K562 (cell line): ENCODE results near the gene ZBTB16. TPM values are rescaled to one million over a fixed set of nuclear protein-coding genes. Genes with fewer than 3 reads are reported as not detected.

Experiments used
- ATAC-seq: fragments of 200-7000 bp; cut with Tn5 transposase; 3 replicates; pipeline ENCODE4 v1.9.1; 2020; ENCODE audit warnings: moderate library complexity
- BruUV-seq: library from RNA; stranded (reverse); fragments of 400-500 nt; replicated peaks from 2 replicates; lab custom pipeline; 2021; lab: Mats Ljungman, UMichigan
- CTCF ChIA-PET: fragments of 300-600 bp; formaldehyde crosslinking; extraction: SDS; loops from one replicate; lab custom pipeline; 2021; ENCODE audit warnings: low intra/inter-chr PET ratio; lab: Yijun Ruan, JAX
- POLR2A ChIA-PET: fragments of 300-600, 350-650 bp; sonication (Branson Sonifier 250); formaldehyde crosslinking; extraction: SDS; loops from one replicate; lab custom pipeline; 2021; ENCODE audit warnings: antibody characterized with exemption, inconsistent platforms; lab: Yijun Ruan, JAX
- DNase-seq, 4 experiments: peaks; one replicate each; pipeline versions ENCODE4 v3.0.0 to v3.0.0-alpha.2; 2011 to 2018; ENCODE audit warnings: low spot score in 3 of 4, mixed read lengths in 3 of 4; ENCODE audit errors: extremely low read depth in 1 of 4
- FAIRE-seq: peaks from 2 replicates; lab custom pipeline; 2011; peaks lifted over from hg19 to GRCh38; lab: Jason Lieb, UNC
- H2AFZ ChIP-seq: 2 replicates; pipeline ENCODE4 v1.6.0; 2011; ENCODE audit warnings: low read depth, low read length, control low read depth, inconsistent platforms
- H3K27ac ChIP-seq: fragments of 200-600 bp; 3 replicates; pipeline ENCODE4 v1.8.0; 2011; ENCODE audit warnings: low read depth, mild to moderate bottlenecking, control low read depth, inconsistent platforms, low read length, moderate library complexity, mixed read lengths; ENCODE audit errors: extremely low read depth
- H3K27me3 ChIP-seq, 2 experiments: fragments of 300-600 bp in 1 of 2; 2 replicates in 1 of 2; 3 replicates in 1 of 2; pipeline versions ENCODE4 v1.6.0 to v1.8.0; 2011; ENCODE audit warnings: inconsistent platforms in 2 of 2, low read length in 2 of 2, mild to moderate bottlenecking in 1 of 2, mixed read lengths in 1 of 2, moderate library complexity in 1 of 2; ENCODE audit not compliant: control insufficient read depth in 2 of 2, insufficient read depth in 2 of 2
- H3K36me3 ChIP-seq: fragments of 300-600 bp; 3 replicates; pipeline ENCODE4 v1.8.0; 2011; ENCODE audit warnings: mild to moderate bottlenecking, low read length, inconsistent platforms; ENCODE audit not compliant: control insufficient read depth, insufficient read depth
- H3K4me1 ChIP-seq, 2 experiments: fragments of 200-600 bp in 1 of 2; replicated peaks in 1 of 2; 2 replicates in 1 of 2; 3 replicates in 1 of 2; pipeline versions ENCODE4 v1.5.1 to v1.8.0; 2011; ENCODE audit warnings: inconsistent platforms in 2 of 2, low read length in 2 of 2, mild to moderate bottlenecking in 1 of 2, mixed read lengths in 1 of 2, moderate library complexity in 1 of 2; ENCODE audit not compliant: control insufficient read depth in 2 of 2, insufficient read depth in 2 of 2
- H3K4me2 ChIP-seq: 2 replicates; pipeline ENCODE4 v1.6.1; 2011; ENCODE audit warnings: low read length, control low read depth, inconsistent platforms, mixed read lengths; ENCODE audit not compliant: insufficient read depth
- H3K4me3 ChIP-seq: fragments of 200-600 bp; sonication (generic), shearing (Covaris generic); 2 replicates; pipeline ENCODE4 v1.5.1; 2016; ENCODE audit warnings: control low read depth, inconsistent platforms
- H3K79me2 ChIP-seq: fragments of 200-600 bp; 3 replicates; pipeline ENCODE4 v1.8.0; 2011; ENCODE audit warnings: low read length, inconsistent platforms; ENCODE audit not compliant: control insufficient read depth, insufficient read depth
- H3K9ac ChIP-seq, 2 experiments: 2 replicates each; pipeline versions ENCODE4 v1.6.0 to v1.6.1; 2011; ENCODE audit warnings: low read depth in 2 of 2, low read length in 2 of 2, control low read depth in 1 of 2, inconsistent platforms in 1 of 2, mild to moderate bottlenecking in 1 of 2, mixed read lengths in 1 of 2; ENCODE audit not compliant: insufficient read depth in 1 of 2
- H3K9me1 ChIP-seq: one replicate; pipeline ENCODE4 v1.6.0; 2011; ENCODE audit warnings: inconsistent platforms, mild to moderate bottlenecking, low read length, moderate library complexity; ENCODE audit not compliant: control insufficient read depth, insufficient read depth
- H3K9me3 ChIP-seq: replicated peaks from 2 replicates; pipeline ENCODE4 v1.5.1; 2011; ENCODE audit warnings: low read depth, low read length, inconsistent platforms; ENCODE audit not compliant: control insufficient read depth, insufficient read depth
- H4K20me1 ChIP-seq: replicated peaks from 2 replicates; pipeline ENCODE4 v1.6.1; 2011; ENCODE audit warnings: low read length, inconsistent platforms, mixed read lengths; ENCODE audit not compliant: control insufficient read depth, insufficient read depth
- DEAF1 ChIP-seq: fragments of 450-650 bp; formaldehyde crosslinking; IDR thresholded peaks from 2 replicates; pipeline ENCODE4 v1.4.0; 2020; ENCODE audit warnings: mild to moderate bottlenecking, moderate library complexity
- KDM4B ChIP-seq, 2 experiments: fragments of 450-650 bp in 1 of 2; sonication (generic) in 1 of 2; IDR thresholded peaks; 2 replicates each; pipeline ENCODE4 v1.6.1; 2016 to 2017; ENCODE audit warnings: borderline replicate concordance in 2 of 2, antibody characterized with exemption in 1 of 2, low read depth in 1 of 2, mild to moderate bottlenecking in 1 of 2
- MTA2 ChIP-seq: fragments of 450-650 bp; IDR thresholded peaks from 2 replicates; pipeline ENCODE4 v1.6.1; 2016; ENCODE audit warnings: low read depth
- MYNN ChIP-seq, 2 experiments: sonication (generic); formaldehyde crosslinking in 1 of 2; IDR thresholded peaks; 2 replicates each; pipeline versions ENCODE4 v1.5.0 to v1.6.1; 2016 to 2020; ENCODE audit warnings: antibody characterized with exemption in 1 of 2, missing genetic modification reagents in 1 of 2
- PCBP1 ChIP-seq: fragments of 200-400 bp; formaldehyde crosslinking; IDR thresholded peaks from 2 replicates; pipeline ENCODE4 v1.6.1; 2018; ENCODE audit warnings: mild to moderate bottlenecking, low read depth, low read length; ENCODE audit not compliant: poor library complexity, severe bottlenecking
- PHB2 ChIP-seq: fragments of 450-650 bp; IDR thresholded peaks from 2 replicates; pipeline ENCODE4 v1.6.1; 2017; ENCODE audit warnings: low read depth
- SMAD3 ChIP-seq: fragments of 450-650 bp; formaldehyde crosslinking; conservative IDR thresholded peaks from 2 replicates; pipeline ENCODE4 v1.4.0; 2020; ENCODE audit warnings: mild to moderate bottlenecking
- SMARCA5 ChIP-seq: fragments of 450-650 bp; IDR thresholded peaks from 2 replicates; pipeline ENCODE4 v1.6.1; 2016
- TAF7 ChIP-seq: fragments of 450-650 bp; IDR thresholded peaks from 2 replicates; pipeline ENCODE4 v1.6.1; 2016; ENCODE audit warnings: missing genetic modification characterization, missing compliant biosample characterization
- TRIM25 ChIP-seq: fragments of 450-650 bp; IDR thresholded peaks from 2 replicates; pipeline ENCODE4 v1.7.0; 2016; ENCODE audit warnings: borderline replicate concordance
- ZNF184 ChIP-seq: sonication (generic); formaldehyde crosslinking; IDR thresholded peaks from 2 replicates; pipeline ENCODE4 v1.5.0; 2020; ENCODE audit warnings: missing genetic modification reagents
- ZNF263 ChIP-seq: sonication (generic); formaldehyde crosslinking; IDR thresholded peaks from 2 replicates; pipeline ENCODE4 v1.8.0; 2022; ENCODE audit warnings: mild to moderate bottlenecking, missing genetic modification reagents, borderline replicate concordance
- ZNF583 ChIP-seq: fragments of 250-450 bp; sonication (Bioruptor Pico); IDR thresholded peaks from 2 replicates; pipeline ENCODE4 v1.4.0; 2020
- ZNF778 ChIP-seq: fragments of 450-650 bp; formaldehyde crosslinking; IDR thresholded peaks from 2 replicates; pipeline ENCODE4 v1.4.0; 2020; ENCODE audit warnings: mild to moderate bottlenecking, moderate library complexity
- WGBS: fragments of 100-300 bp; shearing (Covaris generic); methylation state at CpG from one replicate; pipeline ENCODE4 v1.1.6; 2016; ENCODE audit warnings: low coverage, mixed read lengths; ENCODE audit not compliant: insufficient coverage; ENCODE audit errors: missing lambda C conversion rate; 5-methylcytosine and 5-hydroxymethylcytosine counted together
- in situ Hi-C: fragments of 300-500 bp; cut with MboI; formaldehyde crosslinking; loops from 4 replicates; pipeline ENCODE4 v1.15.0; 2018; ENCODE audit warnings: inconsistent platforms, mixed read lengths
- intact Hi-C: fragments of 100-400 bp; cut with micrococcal nuclease; formaldehyde crosslinking; loops from 2 replicates; pipeline ENCODE4 v1.14.2; 2022
- polyA plus RNA-seq, 8 experiments: library from polyadenylated mRNA; depleted of rRNA in 4 of 8; stranded (reverse) in 5 of 8; unstranded in 3 of 8; fragments of >200 nt; fragmentation: Nextera tagmentation in 2 of 8; fragmentation: Illumina TruSeq in 1 of 8; extraction: Ambion mirVana in 2 of 8; extraction: Trizol in 1 of 8; gene quantifications; 2 replicates each; pipeline versions ENCODE4 v1.2.1 to v1.2.3, GENCODE V29; 2011 to 2014; ENCODE audit warnings: inconsistent platforms in 1 of 8, missing spikeins in 1 of 8
- total RNA-seq, 7 experiments: library from RNA; depleted of rRNA in 6 of 7; stranded (reverse); fragments of >200 nt in 6 of 7; fragmentation: Illumina TruSeq in 2 of 7; extraction: Trizol in 2 of 7; gene quantifications; 2 replicates each; pipeline versions ENCODE4 v1.2.1 to v1.2.3, GENCODE V29; 2011 to 2021; ENCODE audit warnings: low replicate concordance in 1 of 7

ZBTB16 gene
- total and polyA plus RNA-seq, 9 of the 15 experiments (the other 6 are each of a cell fraction or from before 2014, with no cell fraction given) = 0.06 to 0.40 (median 0.24) TPM; not detected in 4

GRCh38 chr11:114129699-114130098, 70.2 kb downstream of the ZBTB16 start:
- no peak overlapping the region for H2AFZ ChIP-seq
- CTCF ChIA-PET = no interaction called here
- no TSS peak for BruUV-seq
- H3K27ac ChIP-seq = no peak overlapping the region
- in situ Hi-C loops = no loop called here
- no peak for ATAC-seq
- H3K36me3 ChIP-seq = no peaks in the 10 kb centered on the region
- POLR2A ChIA-PET = no interaction called here
- H3K9me1 ChIP-seq = no peaks in the 10 kb centered on the region
- no peak for FAIRE-seq
- H3K4me2 ChIP-seq = no peak overlapping the region
- H3K4me1 ChIP-seq = no peaks in the 10 kb centered on the region
- DNase-seq = no peak
- H3K4me3 ChIP-seq = no peak overlapping the region
- no peaks in the 10 kb centered on the region for H3K9me3 ChIP-seq
- 42% methylated on average over 8 of the region's 8 CpGs for WGBS
- TF ChIP-seq PHB2 (no peak), TAF7 (tag) (no peak), MTA2 (no peak)
- H3K9ac ChIP-seq = no peak overlapping the region
- no peaks in the 10 kb centered on the region for H4K20me1 ChIP-seq
- peaks cover 36 to 76% of the 10 kb centered on the region in 2 experiments for H3K27me3 ChIP-seq
- intact Hi-C loops = no loop called here
- no peaks in the 10 kb centered on the region for H3K79me2 ChIP-seq

- POLR2A ChIA-PET = no interaction called here
- no peak for TF ChIP-seq ZNF583 (CRISPR knock-in tag)
- TF ChIP-seq KDM4B (IDR thresholded peaks at IDR 0.05; ENCODE audit: borderline replicate concordance in 2 of 2, low read depth in 1 of 2) = no peak
- no peak for TF ChIP-seq SMAD3
- no peak for TF ChIP-seq ZNF263
- TF ChIP-seq SMARCA5 = no peak
- no peak for TF ChIP-seq TRIM25
- no peak for TF ChIP-seq ZNF778 (CRISPR knock-in tag)
- no peak for TF ChIP-seq DEAF1 (CRISPR knock-in tag)
- no peak for TF ChIP-seq PCBP1
- no peak for TF ChIP-seq ZNF184 (CRISPR knock-in tag)
- TF ChIP-seq MYNN (IDR thresholded peaks at IDR 0.05) = no peak
- no peak for TF ChIP-seq MYNN (CRISPR knock-in tag; IDR thresholded peaks at IDR 0.05)
- Histone ChIP-seq H3K27ac (no peak overlapping the region), H3K4me3 (no peak overlapping the region), H2AFZ (no peak overlapping the region), H3K9ac (no peak overlapping the region), H3K9me1 (no peaks in the 10 kb centered on the region), H3K27me3 (peaks cover 36 to 79% of the 10 kb centered on the region in 2 experiments), H3K36me3 (no peaks in the 10 kb centered on the region), H3K9me3 (no peaks in the 10 kb centered on the region), H3K4me2 (no peak overlapping the region), H3K4me1 (peaks cover 0 to 2% of the 10 kb centered on the region in 2 experiments; a peak in 1 of 5 replicates), H4K20me1 (no peaks in the 10 kb centered on the region), H3K79me2 (no peaks in the 10 kb centered on the region)
- BruUV-seq = no TSS peak
- FAIRE-seq (no peak), DNase-seq (no peak), ATAC-seq (no peak)
- WGBS = 8% methylated on average over 5 of the region's 6 CpGs
- CTCF ChIA-PET = no interaction called here
- intact Hi-C loops = no loop called here
- in situ Hi-C loops = no loop called here
These were observed 70.6 kb downstream of the ZBTB16 start for GRCh38 chr11:114130115-114130576.
